Mucosa of stomach (tissue), 1 donor: Measurements from ENCODE around the gene DNAJB6.

Source experiments
- H3K27me3 ChIP-seq: one replicate; pipeline ENCODE4 v1.7.0; 2013; ENCODE audit warnings: mild to moderate bottlenecking, low read length; ENCODE audit not compliant: control insufficient read depth, insufficient read depth
- H3K36me3 ChIP-seq: one replicate; pipeline ENCODE4 v1.7.0; 2013; ENCODE audit warnings: low read length; ENCODE audit not compliant: control insufficient read depth, insufficient read depth
- H3K4me1 ChIP-seq: one replicate; pipeline ENCODE4 v1.7.0; 2013; ENCODE audit warnings: mild to moderate bottlenecking, low read length; ENCODE audit not compliant: control insufficient read depth, insufficient read depth
- H3K4me3 ChIP-seq: one replicate; pipeline ENCODE4 v1.7.0; 2013; ENCODE audit warnings: low read length
- H3K9ac ChIP-seq: one replicate; pipeline ENCODE4 v1.7.0; 2013; ENCODE audit warnings: mild to moderate bottlenecking, low read length, moderate library complexity
- H3K9me3 ChIP-seq: one replicate; pipeline ENCODE4 v1.7.0; 2013; ENCODE audit warnings: mild to moderate bottlenecking, low read length, moderate library complexity; ENCODE audit not compliant: control insufficient read depth
- donor health status: Pancreatic carcinoma.

Gene DNAJB6

GRCh38 chr7:157336383-157337315, at the start of gene DNAJB6:
TSS of gene DNAJB6 (plus strand) at chr7:157337004. CDS start at chr7:157358573, 21,569 bp downstream.
- H3K9me3 ChIP-seq: no peaks in the 10 kb centered on the region
- H3K4me3 ChIP-seq: peak within 1 kb of the TSS; percentile 61

DNA sequence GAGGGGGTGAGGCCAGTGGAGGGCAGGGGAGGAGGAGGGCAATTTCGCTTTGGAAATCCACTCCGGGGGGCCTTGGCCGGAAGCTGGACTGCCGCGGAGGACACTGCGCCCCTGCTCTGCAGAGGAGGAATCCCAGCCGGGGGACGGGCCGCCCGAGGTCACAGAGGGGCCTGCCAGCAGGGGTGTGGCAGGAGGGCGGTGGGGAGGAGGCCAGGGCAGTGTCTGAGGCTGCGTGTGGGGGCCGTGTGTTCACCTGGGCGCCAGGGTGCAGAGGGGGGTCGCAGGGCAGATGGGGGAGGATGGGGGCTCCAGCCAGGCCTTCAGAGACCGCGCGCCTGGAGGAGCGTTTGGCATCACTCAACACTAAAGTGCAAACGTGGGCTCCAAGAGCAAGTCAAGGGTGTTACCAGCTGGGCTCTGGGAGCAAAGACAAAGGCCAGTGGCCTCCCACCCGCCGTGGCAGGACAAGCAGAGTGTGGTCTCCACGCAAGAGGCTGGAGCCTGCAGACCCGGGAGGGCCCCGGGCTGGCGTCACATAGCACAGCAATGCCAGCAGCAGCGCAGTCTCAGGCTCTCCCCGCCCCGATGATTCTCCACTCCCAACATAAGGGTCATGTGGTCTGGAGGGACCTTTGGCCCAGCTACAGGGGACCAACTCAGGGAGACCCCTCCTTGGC, 45.3 kb upstream of the DNAJB6 start:
- Histone ChIP-seq H3K4me1 (peaks cover 47% of the 10 kb centered on the region), H3K4me3 (no peak overlapping the region), H3K27me3 (peaks cover 5% of the 10 kb centered on the region), H3K9me3 (no peaks in the 10 kb centered on the region), H3K36me3 (no peaks in the 10 kb centered on the region), H3K9ac (no peak overlapping the region)

More at GRCh38 chr7:157336383-157337315, at the start of gene DNAJB6:
- Histone ChIP-seq H3K36me3 (no peaks in the 10 kb centered on the region), H3K9ac (peak within 1 kb of the TSS; percentile 73), H3K27me3 (no peaks in the 10 kb centered on the region), H3K4me1 (peaks cover 17% of the 10 kb centered on the region)

GRCh38 chr7:157292258-157292657, 44.5 kb upstream of the DNAJB6 start:
- no peaks in the 10 kb centered on the region for H3K9me3 ChIP-seq
- H3K27me3 ChIP-seq: peaks cover 5% of the 10 kb centered on the region
- H3K4me3 ChIP-seq: no peak overlapping the region
- peaks cover 43% of the 10 kb centered on the region for H3K4me1 ChIP-seq
- H3K9ac ChIP-seq: no peak overlapping the region
- no peaks in the 10 kb centered on the region for H3K36me3 ChIP-seq

- Histone ChIP-seq H3K4me3 (no peak overlapping the region), H3K9me3 (no peaks in the 10 kb centered on the region), H3K9ac (no peak overlapping the region), H3K36me3 (no peaks in the 10 kb centered on the region), H3K4me1 (peaks cover 43% of the 10 kb centered on the region), H3K27me3 (peaks cover 5% of the 10 kb centered on the region)
Measured at GRCh38 chr7:157292770-157293412, 43.9 kb upstream of the DNAJB6 start.

DNA sequence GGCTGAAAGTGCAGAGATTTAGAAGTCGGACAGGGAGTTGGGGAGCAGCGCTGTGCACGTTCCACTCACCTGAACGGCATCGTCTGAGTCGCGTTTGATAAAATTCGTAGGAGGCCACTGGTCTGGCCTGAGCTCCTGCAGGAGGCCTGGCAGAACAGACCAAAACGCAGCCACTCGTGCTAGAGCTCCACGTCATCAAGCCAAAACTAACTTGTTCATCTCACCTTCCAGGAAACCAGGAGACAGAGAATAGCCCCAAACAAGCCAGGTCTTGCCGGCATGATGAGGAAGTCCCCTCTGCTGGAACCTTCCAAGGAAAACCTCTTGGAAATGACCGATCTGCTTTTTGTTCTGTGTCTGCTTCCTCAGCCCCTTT, 43.4 kb upstream of the DNAJB6 start:
- H3K9me3 ChIP-seq: no peaks in the 10 kb centered on the region
- H3K4me3 ChIP-seq: no peak overlapping the region
- H3K36me3 ChIP-seq: no peaks in the 10 kb centered on the region
- H3K4me1 ChIP-seq: peaks cover 43% of the 10 kb centered on the region
- H3K9ac ChIP-seq: no peak overlapping the region
- H3K27me3 ChIP-seq: peaks cover 5% of the 10 kb centered on the region

- H3K27me3 ChIP-seq: peaks cover 5% of the 10 kb centered on the region
- no peaks in the 10 kb centered on the region for H3K36me3 ChIP-seq
- H3K4me3 ChIP-seq: no peak overlapping the region
- no peak overlapping the region for H3K9ac ChIP-seq
- H3K9me3 ChIP-seq: no peaks in the 10 kb centered on the region
- H3K4me1 ChIP-seq: peaks cover 31% of the 10 kb centered on the region
Measured at GRCh38 chr7:157294773-157295172, 42.0 kb upstream of the DNAJB6 start.

- H3K4me1 ChIP-seq: peaks cover 26% of the 10 kb centered on the region
- peaks cover 5% of the 10 kb centered on the region for H3K27me3 ChIP-seq
- H3K4me3 ChIP-seq: no peak overlapping the region
- no peaks in the 10 kb centered on the region for H3K9me3 ChIP-seq
- no peak overlapping the region for H3K9ac ChIP-seq
- H3K36me3 ChIP-seq: no peaks in the 10 kb centered on the region
Measured at GRCh38 chr7:157295338-157295737, 41.5 kb upstream of the DNAJB6 start.

DNA sequence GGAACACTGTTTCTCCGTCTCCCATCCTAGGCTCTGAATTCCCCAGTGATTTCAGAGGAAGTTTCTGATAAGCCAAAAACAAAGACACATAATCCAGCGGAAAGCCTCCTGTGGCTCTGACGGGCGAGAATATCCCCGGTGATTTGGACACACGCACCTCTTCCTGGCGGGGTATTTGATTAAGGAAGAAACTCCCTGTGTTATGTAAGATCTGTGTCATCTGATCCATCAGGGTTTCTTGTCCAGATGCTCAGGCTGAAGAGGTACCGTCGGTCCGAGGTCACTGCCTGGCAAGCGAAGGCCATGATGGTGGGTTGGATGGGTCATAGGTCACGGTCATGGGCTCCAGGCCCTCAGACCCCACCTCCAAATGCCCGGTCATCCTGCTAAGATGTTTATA, 39.6 kb upstream of the DNAJB6 start:
- Histone ChIP-seq H3K36me3 (no peaks in the 10 kb centered on the region), H3K4me3 (no peak overlapping the region), H3K9ac (no peak overlapping the region), H3K9me3 (no peaks in the 10 kb centered on the region), H3K27me3 (peaks cover 5% of the 10 kb centered on the region), H3K4me1 (peaks cover 20% of the 10 kb centered on the region)

DNA sequence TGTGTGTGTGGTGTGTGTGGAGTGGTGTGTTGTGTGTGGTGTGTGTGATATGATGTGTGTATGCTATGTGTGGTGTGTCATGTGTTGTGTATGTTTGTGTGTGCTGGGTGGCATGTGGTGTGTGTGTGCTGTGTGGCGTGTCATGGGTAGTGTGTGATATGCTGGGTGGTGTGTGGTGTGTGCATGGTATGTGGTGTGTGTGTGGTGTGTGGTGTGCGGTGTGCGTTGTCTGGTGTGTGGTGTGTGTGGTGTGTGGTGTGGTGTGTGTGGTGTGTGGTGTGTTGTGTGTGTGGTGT, 37.5 kb upstream of the DNAJB6 start:
- Histone ChIP-seq H3K4me3 (no peak overlapping the region), H3K27me3 (peaks cover 5% of the 10 kb centered on the region), H3K36me3 (no peaks in the 10 kb centered on the region), H3K4me1 (peaks cover 4% of the 10 kb centered on the region), H3K9me3 (no peaks in the 10 kb centered on the region), H3K9ac (no peak overlapping the region)

DNA sequence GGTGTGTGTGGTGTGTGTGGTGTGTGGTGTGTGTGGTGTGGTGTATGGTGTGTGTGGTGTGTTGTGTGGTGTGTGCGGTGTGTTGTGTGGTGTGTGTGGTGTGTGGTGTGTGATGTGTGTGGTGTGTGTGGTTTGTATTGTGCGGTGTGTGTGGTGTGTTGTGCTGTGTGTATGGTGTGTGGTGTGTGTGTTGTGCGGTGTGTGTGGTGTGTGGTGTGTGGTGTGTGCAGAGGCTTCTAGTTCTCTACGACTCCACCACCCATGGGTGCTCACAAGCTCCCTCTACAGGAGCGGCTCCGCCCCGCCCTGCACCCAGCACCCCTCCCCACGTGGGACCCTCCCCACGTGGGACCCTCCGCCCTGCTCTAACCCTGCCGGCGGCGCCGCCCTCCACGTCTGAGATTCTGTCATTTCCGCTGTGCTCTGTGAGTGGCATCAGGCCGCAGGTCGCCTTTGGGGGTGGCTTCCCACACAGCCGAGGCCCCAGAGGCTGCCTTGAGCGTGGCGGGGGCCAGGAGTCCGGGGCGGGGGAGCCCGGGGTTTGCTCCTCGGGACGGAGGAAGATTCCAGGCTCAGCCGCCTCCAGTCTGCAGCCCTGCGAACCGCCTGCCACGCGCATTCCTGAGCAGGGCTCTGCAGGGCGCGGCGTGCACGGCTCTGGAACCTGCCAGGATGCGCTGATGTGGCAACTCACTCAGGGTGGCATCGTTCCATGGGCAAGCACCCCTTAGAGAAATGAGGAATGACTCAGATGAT, 37.0 kb upstream of the DNAJB6 start:
- H3K36me3 ChIP-seq: no peaks in the 10 kb centered on the region
- H3K9me3 ChIP-seq: no peaks in the 10 kb centered on the region
- H3K4me3 ChIP-seq: no peak overlapping the region
- H3K9ac ChIP-seq: no peak overlapping the region
- H3K4me1 ChIP-seq: peaks cover 4% of the 10 kb centered on the region
- peaks cover 3% of the 10 kb centered on the region for H3K27me3 ChIP-seq

GRCh38 chr7:157300369-157300825, 36.4 kb upstream of the DNAJB6 start:
- Histone ChIP-seq H3K9ac (no peak overlapping the region), H3K9me3 (no peaks in the 10 kb centered on the region), H3K36me3 (no peaks in the 10 kb centered on the region), H3K27me3 (no peaks in the 10 kb centered on the region), H3K4me1 (peaks cover 4% of the 10 kb centered on the region), H3K4me3 (no peak overlapping the region)
